BE2C (cell line): ENCODE data around the gene SLC5A1.
"Not testable (repeated sequence)": the region's sequence is repeated elsewhere in the genome, so short reads cannot be mapped to it uniquely, and the experiment has no call there.

Experiments used
- DNase-seq: peaks from one replicate; pipeline ENCODE4 v3.0.0-alpha.2; 2020
- H3K27me3 ChIP-seq: fragments of 250-450 bp; sonication (Bioruptor Pico); 2 replicates; pipeline ENCODE4 v1.5.1; 2020; ENCODE audit warnings: mild to moderate bottlenecking
- H3K36me3 ChIP-seq: fragments of 250-450 bp; sonication (Bioruptor Pico); 2 replicates; pipeline ENCODE4 v1.5.1; 2020; ENCODE audit warnings: mild to moderate bottlenecking
- H3K4me1 ChIP-seq: fragments of 250-450 bp; sonication (Bioruptor Pico); 2 replicates; pipeline ENCODE4 v1.5.1; 2020
- H3K4me3 ChIP-seq: 2 replicates; pipeline ENCODE4 v1.5.1; 2011; ENCODE audit warnings: low read depth, low read length
- H3K9me3 ChIP-seq: fragments of 250-450 bp; sonication (Bioruptor Pico); 2 replicates; pipeline ENCODE4 v1.5.1; 2020
- TF ChIP-seq, protein P1 (sequence below): IDR thresholded peaks from 2 replicates; pipeline ENCODE4 v1.5.1; 2012; ENCODE audit warnings: mild to moderate bottlenecking, low read depth, low read length

SLC5A1 gene

DNA sequence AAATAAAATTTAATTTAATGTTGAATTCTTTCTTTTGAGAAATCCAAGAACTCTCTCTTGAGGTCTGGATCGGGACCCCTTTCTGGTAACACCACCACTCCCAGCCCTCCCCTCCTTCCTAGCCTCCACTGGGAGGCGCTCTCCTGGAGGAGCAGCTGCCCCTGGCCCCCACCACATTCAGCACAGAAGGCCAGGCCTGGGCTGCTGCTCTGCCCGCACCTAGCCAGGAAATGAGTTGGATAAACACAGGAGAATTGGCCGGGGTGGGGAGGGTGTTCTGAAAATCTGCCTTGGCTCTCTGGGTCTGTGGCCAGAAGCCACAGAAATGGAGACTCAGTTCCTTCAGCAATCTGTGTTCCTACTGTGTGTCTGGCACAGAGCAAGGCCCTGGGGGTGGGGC is 84.8 kb downstream of the SLC5A1 start:
- H3K27me3 ChIP-seq, result no peaks in the 10 kb centered on the region
- no peaks in the 10 kb centered on the region for H3K9me3 ChIP-seq
- no peaks in the 10 kb centered on the region for H3K36me3 ChIP-seq
- TF ChIP-seq, protein P1, sequence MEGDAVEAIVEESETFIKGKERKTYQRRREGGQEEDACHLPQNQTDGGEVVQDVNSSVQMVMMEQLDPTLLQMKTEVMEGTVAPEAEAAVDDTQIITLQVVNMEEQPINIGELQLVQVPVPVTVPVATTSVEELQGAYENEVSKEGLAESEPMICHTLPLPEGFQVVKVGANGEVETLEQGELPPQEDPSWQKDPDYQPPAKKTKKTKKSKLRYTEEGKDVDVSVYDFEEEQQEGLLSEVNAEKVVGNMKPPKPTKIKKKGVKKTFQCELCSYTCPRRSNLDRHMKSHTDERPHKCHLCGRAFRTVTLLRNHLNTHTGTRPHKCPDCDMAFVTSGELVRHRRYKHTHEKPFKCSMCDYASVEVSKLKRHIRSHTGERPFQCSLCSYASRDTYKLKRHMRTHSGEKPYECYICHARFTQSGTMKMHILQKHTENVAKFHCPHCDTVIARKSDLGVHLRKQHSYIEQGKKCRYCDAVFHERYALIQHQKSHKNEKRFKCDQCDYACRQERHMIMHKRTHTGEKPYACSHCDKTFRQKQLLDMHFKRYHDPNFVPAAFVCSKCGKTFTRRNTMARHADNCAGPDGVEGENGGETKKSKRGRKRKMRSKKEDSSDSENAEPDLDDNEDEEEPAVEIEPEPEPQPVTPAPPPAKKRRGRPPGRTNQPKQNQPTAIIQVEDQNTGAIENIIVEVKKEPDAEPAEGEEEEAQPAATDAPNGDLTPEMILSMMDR, result 0 out of 2 replicates have a peak, but pooled peaks have one; percentile 2
- DNase-seq, result no peak
- no peak overlapping the region for H3K4me3 ChIP-seq
- H3K4me1 ChIP-seq, result no peaks in the 10 kb centered on the region

DNA sequence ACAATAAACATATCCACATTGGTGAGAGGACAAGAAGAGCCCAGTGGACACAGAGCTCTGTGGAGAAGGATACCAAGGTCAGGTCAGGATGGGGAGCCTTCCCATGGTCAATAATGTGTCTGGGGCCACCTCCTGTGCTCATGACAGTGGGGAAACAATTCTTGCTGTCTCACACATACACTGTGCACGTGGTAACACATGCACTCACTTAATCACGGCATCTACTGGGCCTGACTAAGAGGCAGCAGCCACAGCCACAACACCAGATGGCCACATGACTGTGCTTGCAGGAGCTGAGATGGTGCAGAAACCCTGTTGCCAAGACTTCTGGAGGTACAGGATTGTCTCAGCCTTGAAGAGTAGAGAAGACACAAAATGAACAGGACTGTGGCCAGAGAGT is 87.4 kb downstream of the SLC5A1 start:
- no peaks in the 10 kb centered on the region for H3K9me3 ChIP-seq
- DNase-seq, result no peak
- H3K4me3 ChIP-seq, result no peak overlapping the region
- TF ChIP-seq, protein P1, result no peak
- no peaks in the 10 kb centered on the region for H3K4me1 ChIP-seq
- no peaks in the 10 kb centered on the region for H3K27me3 ChIP-seq
- no peaks in the 10 kb centered on the region for H3K36me3 ChIP-seq

- no peaks in the 10 kb centered on the region for H3K9me3 ChIP-seq
- H3K4me3 ChIP-seq, result no peak overlapping the region
- H3K27me3 ChIP-seq, result no peaks in the 10 kb centered on the region
- H3K4me1 ChIP-seq, result no peaks in the 10 kb centered on the region
- H3K36me3 ChIP-seq, result no peaks in the 10 kb centered on the region
- no peak for DNase-seq
- TF ChIP-seq, protein P1, result no peak
These were observed 89.1 kb downstream of the SLC5A1 start for GRCh38 chr22:32132126-32132525.

GRCh38 chr22:32132783-32133182 is 89.7 kb downstream of the SLC5A1 start:
- H3K9me3 ChIP-seq, result no peaks in the 10 kb centered on the region
- H3K36me3 ChIP-seq, result no peaks in the 10 kb centered on the region
- no peaks in the 10 kb centered on the region for H3K4me1 ChIP-seq
- H3K4me3 ChIP-seq, result no peak overlapping the region
- DNase-seq, result no peak
- H3K27me3 ChIP-seq, result 0 out of 2 replicates have a peak, but pooled peaks cover under 1% of the 10 kb centered on the region
- TF ChIP-seq, protein P1, result no peak

DNA sequence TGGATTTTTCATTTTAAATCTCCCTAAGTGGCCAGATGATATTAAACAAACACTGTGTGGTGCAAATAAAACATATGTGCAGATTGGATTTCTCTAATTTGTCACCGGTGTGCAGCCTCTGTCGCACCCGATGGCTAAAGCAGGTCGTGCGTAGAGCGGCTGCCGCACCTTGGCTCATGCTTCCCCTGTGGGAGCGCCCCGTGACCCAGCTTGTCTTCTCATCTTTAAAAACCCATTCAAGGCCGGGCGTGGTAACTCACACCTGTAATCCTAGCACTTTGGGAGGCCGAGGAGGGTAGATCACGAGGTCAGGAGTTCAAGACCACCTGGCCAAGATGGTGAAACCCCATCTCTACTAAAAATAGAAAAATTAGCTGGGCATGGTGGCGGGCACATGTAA is 91.7 kb downstream of the SLC5A1 start:
- H3K36me3 ChIP-seq, H3K4me1 ChIP-seq, DNase-seq, H3K4me3 ChIP-seq, H3K9me3 ChIP-seq: not testable (repeated sequence)
- peaks cover 14% of the 10 kb centered on the region for H3K27me3 ChIP-seq

DNA sequence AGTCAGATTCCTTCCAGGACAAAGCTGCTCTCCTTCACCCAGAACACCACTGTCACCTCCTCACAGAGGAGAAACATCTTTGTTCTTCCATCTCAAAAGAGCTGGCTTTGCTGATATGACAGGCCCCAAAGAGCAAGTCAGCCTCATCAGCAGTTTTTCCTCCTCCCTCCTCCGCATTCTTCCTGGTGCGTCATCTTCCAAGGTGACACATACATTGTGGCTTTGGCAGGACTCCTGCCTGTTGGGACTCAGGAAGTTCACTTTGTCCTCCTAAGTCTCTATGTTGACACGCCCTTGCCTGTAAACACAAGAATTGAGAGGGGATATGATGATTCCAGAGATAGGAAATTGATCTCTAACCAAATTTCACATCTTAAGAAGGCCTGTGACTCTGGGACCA is 92.9 kb downstream of the SLC5A1 start:
- not testable (repeated sequence) for H3K36me3 ChIP-seq, H3K4me3 ChIP-seq, H3K4me1 ChIP-seq, DNase-seq, H3K9me3 ChIP-seq
- H3K27me3 ChIP-seq, result peaks cover 18% of the 10 kb centered on the region

- not testable (repeated sequence) for H3K36me3 ChIP-seq, H3K4me1 ChIP-seq, H3K4me3 ChIP-seq, H3K9me3 ChIP-seq, DNase-seq
- peaks cover 18% of the 10 kb centered on the region for H3K27me3 ChIP-seq
These were observed 93.8 kb downstream of the SLC5A1 start for GRCh38 chr22:32136881-32137280.

- H3K9me3 ChIP-seq, H3K4me3 ChIP-seq, H3K4me1 ChIP-seq, H3K36me3 ChIP-seq, DNase-seq: not testable (repeated sequence)
- peaks cover 18% of the 10 kb centered on the region for H3K27me3 ChIP-seq
These were observed 94.8 kb downstream of the SLC5A1 start for GRCh38 chr22:32137731-32138324.

GRCh38 chr22:32138576-32138975 is 95.5 kb downstream of the SLC5A1 start:
- not testable (repeated sequence) for DNase-seq, H3K36me3 ChIP-seq, H3K4me1 ChIP-seq, H3K4me3 ChIP-seq, H3K9me3 ChIP-seq
- peaks cover 18% of the 10 kb centered on the region for H3K27me3 ChIP-seq
